A549 (cell line): ENCODE results near the gene TFAP2B. TPM values are rescaled to one million over a fixed set of nuclear protein-coding genes. Genes with fewer than 3 reads are reported as not detected.

Experiments used
- ATAC-seq, 2 experiments: fragments of 200-7000 bp in 1 of 2; fragments of >200 bp in 1 of 2; cut with Nextera tagmentation in 1 of 2; cut with Tn5 transposase in 1 of 2; 3 replicates each; pipeline versions ENCODE4 v1.8.0 to v1.9.1; 2018 to 2020; ENCODE audit warnings: mild to moderate bottlenecking in 1 of 2, moderate library complexity in 1 of 2
- CTCF ChIA-PET: fragments of 300-600 bp; sonication (Branson Sonifier 250); formaldehyde crosslinking; extraction: SDS; loops from one replicate; lab custom pipeline; 2021; ENCODE audit warnings: antibody characterized with exemption, inconsistent platforms; lab: Yijun Ruan, JAX
- POLR2A ChIA-PET: fragments of 350-600 bp; formaldehyde crosslinking; extraction: SDS; loops from one replicate; lab custom pipeline; 2021; ENCODE audit warnings: antibody characterized with exemption, inconsistent platforms; lab: Yijun Ruan, JAX
- DNase-seq, 2 experiments: peaks; one replicate each; pipeline versions ENCODE4 v3.0.0 to v3.0.0-alpha.2; 2011 to 2016; ENCODE audit warnings: low read depth in 1 of 2, low spot score in 1 of 2
- FAIRE-seq: peaks from 2 replicates; lab custom pipeline; 2011; peaks lifted over from hg19 to GRCh38; lab: Jason Lieb, UNC
- H3K27ac ChIP-seq, 2 experiments: fragments of >200 bp; sonication (Bioruptor Twin); formaldehyde crosslinking; 3 replicates each; pipeline ENCODE4 v1.5.1; 2016 to 2017
- H3K4me1 ChIP-seq: fragments of >200 bp; sonication (Bioruptor Twin); formaldehyde crosslinking; 3 replicates; pipeline ENCODE4 v1.6.1; 2016
- H3K4me2 ChIP-seq: fragments of >200 bp; sonication (Bioruptor Twin); formaldehyde crosslinking; 3 replicates; pipeline ENCODE4 v1.6.1; 2016
- H3K4me3 ChIP-seq: fragments of >200 bp; sonication (Bioruptor Twin); formaldehyde crosslinking; 3 replicates; pipeline ENCODE4 v1.5.1; 2016
- H3K9me3 ChIP-seq: fragments of >200 bp; sonication (Bioruptor Twin); formaldehyde crosslinking; 3 replicates; pipeline ENCODE4 v1.6.1; 2016
- CBX8 ChIP-seq: fragments of 200-600 bp; sonication (generic); IDR thresholded peaks from 2 replicates; pipeline ENCODE4 v1.6.1; 2016
- FOSB ChIP-seq: fragments of 250-450 bp; sonication (Bioruptor Pico); IDR thresholded peaks from 2 replicates; pipeline ENCODE4 v1.5.0; 2020; ENCODE audit warnings: mild to moderate bottlenecking, moderate library complexity
- FOSL2 ChIP-seq, 2 experiments: fragments of 450-650 bp in 1 of 2; fragments of >200 bp in 1 of 2; sonication (Bioruptor Twin) in 1 of 2; formaldehyde crosslinking; IDR thresholded peaks; 2 replicates each; pipeline versions ENCODE4 v1.5.0 to v1.6.1; 2016 to 2020; ENCODE audit warnings: mild to moderate bottlenecking in 1 of 2, moderate library complexity in 1 of 2
- FOXS1 ChIP-seq: fragments of 250-450 bp; sonication (Bioruptor Pico); IDR thresholded peaks from 2 replicates; pipeline ENCODE4 v1.5.0; 2020; ENCODE audit warnings: mild to moderate bottlenecking, moderate library complexity
- HEYL ChIP-seq: fragments of 250-450 bp; sonication (Bioruptor Pico); IDR thresholded peaks from 2 replicates; pipeline ENCODE4 v1.8.0; 2021; ENCODE audit warnings: mild to moderate bottlenecking, moderate library complexity
- HOXA7 ChIP-seq: fragments of 250-450 bp; sonication (Bioruptor Pico); IDR thresholded peaks from 2 replicates; pipeline ENCODE4 v1.5.0; 2020; ENCODE audit warnings: mild to moderate bottlenecking, moderate library complexity
- JUN ChIP-seq, 2 experiments: fragments of >200 bp; sonication (Bioruptor Twin); formaldehyde crosslinking; IDR thresholded peaks; 2 replicates in 1 of 2; 3 replicates in 1 of 2; pipeline ENCODE4 v1.6.1; 2016 to 2017
- MAFK ChIP-seq: fragments of 450-650 bp; IDR thresholded peaks from 2 replicates; pipeline ENCODE4 v1.6.1; 2014; ENCODE audit not compliant: partially characterized antibody
- NFE2L2 ChIP-seq: fragments of 150-350 bp; conservative IDR thresholded peaks from 2 replicates; pipeline ENCODE4 v1.6.1; 2014; ENCODE audit warnings: low read length
- POLR2A ChIP-seq: IDR thresholded peaks from 2 replicates; pipeline ENCODE4 v1.6.1; 2012; ENCODE audit warnings: mild to moderate bottlenecking, low read length
- RCOR1 ChIP-seq: fragments of 150-350 bp; IDR thresholded peaks from 2 replicates; pipeline ENCODE4 v1.6.1; 2014; ENCODE audit warnings: antibody characterized with exemption, low read length, low read depth
- SREBF2 ChIP-seq: fragments of 450-650 bp; IDR thresholded peaks from 2 replicates; pipeline ENCODE4 v1.6.1; 2014; ENCODE audit warnings: mild to moderate bottlenecking, moderate library complexity
- TFCP2L1 ChIP-seq: fragments of 250-450 bp; sonication (Bioruptor Pico); IDR thresholded peaks from 2 replicates; pipeline ENCODE4 v1.5.0; 2021; ENCODE audit warnings: mild to moderate bottlenecking
- ZC3H11A ChIP-seq: fragments of 450-650 bp; IDR thresholded peaks from 2 replicates; pipeline ENCODE4 v1.6.1; 2014; ENCODE audit warnings: antibody characterized with exemption, mild to moderate bottlenecking
- ZNF302 ChIP-seq: fragments of 250-450 bp; sonication (Bioruptor Pico); IDR thresholded peaks from 2 replicates; pipeline ENCODE4 v1.9.0; 2021; ENCODE audit warnings: inconsistent platforms, mild to moderate bottlenecking, moderate library complexity
- ZSCAN20 ChIP-seq: fragments of 250-450 bp; sonication (Bioruptor Pico); IDR thresholded peaks from 2 replicates; pipeline ENCODE4 v1.8.0; 2022; ENCODE audit warnings: mild to moderate bottlenecking, moderate library complexity
- WGBS: methylation state at CpG from one replicate; pipeline ENCODE4 v1.1.6; 2017; ENCODE audit errors: missing lambda C conversion rate; 5-methylcytosine and 5-hydroxymethylcytosine counted together
- polyA plus RNA-seq, 4 experiments: library from polyadenylated mRNA; depleted of rRNA in 3 of 4; stranded (reverse); fragments of >200 nt; fragmentation: RNase III in 1 of 4; extraction: RNeasy Plus Mini Kit Qiagen cat#74134 plus additional on column Dnase treatment in 1 of 4; gene quantifications; 2 replicates in 3 of 4; 3 replicates in 1 of 4; pipeline ENCODE4 v1.2.3, GENCODE V29; 2011 to 2017
- TF ChIP-seq, protein P1 (sequence below): fragments of 250-450 bp; sonication (Bioruptor Pico); IDR thresholded peaks from 2 replicates; pipeline ENCODE4 v1.5.0; 2021; ENCODE audit warnings: mild to moderate bottlenecking, moderate library complexity, borderline replicate concordance
- TF ChIP-seq, protein P2 (sequence below): fragments of 150-350 bp; IDR thresholded peaks from 2 replicates; pipeline ENCODE4 v1.6.1; 2014; ENCODE audit warnings: low read depth, mild to moderate bottlenecking, low read length
- TF ChIP-seq, protein P3 (sequence below): fragments of >200 bp; sonication (Bioruptor Twin); formaldehyde crosslinking; IDR thresholded peaks from 2 replicates; pipeline ENCODE4 v1.6.1; 2016
- TF ChIP-seq, protein P4 (sequence below): IDR thresholded peaks from 2 replicates; pipeline ENCODE4 v1.6.1; 2012
- TF ChIP-seq, protein P5 (sequence below): fragments of 200-600 bp; sonication (generic); IDR thresholded peaks from 2 replicates; pipeline ENCODE4 v1.6.1; 2016; ENCODE audit warnings: antibody characterized with exemption, mild to moderate bottlenecking, moderate library complexity
- TF ChIP-seq, protein P6 (sequence below): fragments of >200 bp; sonication (Bioruptor Twin); formaldehyde crosslinking; IDR thresholded peaks from 3 replicates; pipeline ENCODE4 v1.5.1; 2016

The TFAP2B gene
- polyA plus RNA-seq, 2 of the 4 experiments (the other 2 are of a cell fraction), result not detected

DNA sequence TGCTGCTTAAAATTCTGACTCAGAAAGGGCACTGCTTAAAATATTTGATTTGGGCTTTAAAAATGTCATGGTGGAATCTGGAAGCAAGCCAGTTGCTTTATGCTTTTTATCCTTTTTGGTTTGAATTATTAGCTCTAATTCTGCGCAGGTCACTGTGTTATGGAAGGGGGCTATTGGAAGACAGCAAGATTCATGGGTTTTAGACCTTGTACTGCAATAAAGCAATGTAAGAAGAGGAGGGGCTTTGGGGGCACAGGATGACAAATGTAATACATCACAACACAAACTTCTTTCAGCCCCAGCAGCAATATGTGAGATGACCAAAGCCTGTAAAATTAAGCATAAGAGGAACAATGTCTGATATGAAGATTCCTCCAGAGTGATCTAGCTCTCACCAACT lies 68.4 kb downstream of the TFAP2B start:
- 17% methylated on average over 1 of the region's 1 CpG for WGBS
- CTCF ChIA-PET, result interaction anchor here (0.8 kb wide), 1 partner anchor 26 kb away, joined by 3 read pairs; no protein-coding TSS in a partner anchor
- FAIRE-seq, result no peak

DNA sequence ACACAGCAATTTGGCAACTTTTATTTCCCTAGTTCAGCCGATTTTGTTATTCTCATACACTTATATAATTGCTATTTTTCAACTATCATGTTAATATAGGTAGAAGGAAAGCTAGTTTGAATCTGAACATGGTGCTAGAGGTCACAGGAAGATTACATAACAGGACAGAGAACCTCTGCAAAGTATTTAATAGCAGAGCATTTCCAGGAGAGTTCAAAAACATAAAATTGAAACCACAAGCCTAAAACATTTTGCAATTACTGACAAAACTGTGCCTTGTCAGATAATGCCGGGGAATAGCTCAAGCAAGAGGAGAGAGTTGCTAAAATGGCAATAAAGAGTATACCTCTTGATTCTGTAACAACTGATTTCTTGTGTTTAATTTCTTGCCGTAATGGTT lies 70.8 kb downstream of the TFAP2B start:
- TF ChIP-seq CBX8, result no peak
- TF ChIP-seq, protein P1, sequence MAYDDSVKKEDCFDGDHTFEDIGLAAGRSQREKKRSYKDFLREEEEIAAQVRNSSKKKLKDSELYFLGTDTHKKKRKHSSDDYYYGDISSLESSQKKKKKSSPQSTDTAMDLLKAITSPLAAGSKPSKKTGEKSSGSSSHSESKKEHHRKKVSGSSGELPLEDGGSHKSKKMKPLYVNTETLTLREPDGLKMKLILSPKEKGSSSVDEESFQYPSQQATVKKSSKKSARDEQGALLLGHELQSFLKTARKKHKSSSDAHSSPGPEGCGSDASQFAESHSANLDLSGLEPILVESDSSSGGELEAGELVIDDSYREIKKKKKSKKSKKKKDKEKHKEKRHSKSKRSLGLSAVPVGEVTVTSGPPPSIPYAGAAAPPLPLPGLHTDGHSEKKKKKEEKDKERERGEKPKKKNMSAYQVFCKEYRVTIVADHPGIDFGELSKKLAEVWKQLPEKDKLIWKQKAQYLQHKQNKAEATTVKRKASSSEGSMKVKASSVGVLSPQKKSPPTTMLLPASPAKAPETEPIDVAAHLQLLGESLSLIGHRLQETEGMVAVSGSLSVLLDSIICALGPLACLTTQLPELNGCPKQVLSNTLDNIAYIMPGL (CRISPR knock-in tag), result no peak
- TF ChIP-seq, protein P2, sequence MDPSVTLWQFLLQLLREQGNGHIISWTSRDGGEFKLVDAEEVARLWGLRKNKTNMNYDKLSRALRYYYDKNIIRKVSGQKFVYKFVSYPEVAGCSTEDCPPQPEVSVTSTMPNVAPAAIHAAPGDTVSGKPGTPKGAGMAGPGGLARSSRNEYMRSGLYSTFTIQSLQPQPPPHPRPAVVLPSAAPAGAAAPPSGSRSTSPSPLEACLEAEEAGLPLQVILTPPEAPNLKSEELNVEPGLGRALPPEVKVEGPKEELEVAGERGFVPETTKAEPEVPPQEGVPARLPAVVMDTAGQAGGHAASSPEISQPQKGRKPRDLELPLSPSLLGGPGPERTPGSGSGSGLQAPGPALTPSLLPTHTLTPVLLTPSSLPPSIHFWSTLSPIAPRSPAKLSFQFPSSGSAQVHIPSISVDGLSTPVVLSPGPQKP, result no peak
- no peak for TF ChIP-seq HEYL (CRISPR knock-in tag)
- TF ChIP-seq RCOR1, result no peak
- no peak for TF ChIP-seq ZC3H11A
- TF ChIP-seq HOXA7 (CRISPR knock-in tag), result no peak
- no peak for TF ChIP-seq ZSCAN20 (CRISPR knock-in tag)
- TF ChIP-seq SREBF2, result no peak
- no peak for TF ChIP-seq MAFK
- no peak for TF ChIP-seq FOSL2 (IDR thresholded peaks at IDR 0.05)
- TF ChIP-seq FOSL2 (CRISPR knock-in tag; IDR thresholded peaks at IDR 0.05), result no peak
- no peak for TF ChIP-seq JUN (IDR thresholded peaks at IDR 0.05)
- TF ChIP-seq FOXS1 (CRISPR knock-in tag), result no peak
- no peak overlapping the region for H3K27ac ChIP-seq
- ATAC-seq, result no peak
- POLR2A ChIA-PET, result no interaction called here
- H3K4me2 ChIP-seq, result no peak overlapping the region
- no peak overlapping the region for H3K4me3 ChIP-seq
- H3K9me3 ChIP-seq, result no peaks in the 10 kb centered on the region
- H3K4me1 ChIP-seq, result no peaks in the 10 kb centered on the region
- no peak for FAIRE-seq
- DNase-seq, result no peak
- 31% methylated on average over 3 of the region's 3 CpGs for WGBS
- CTCF ChIA-PET, result no interaction called here

More for the DNA sequence above, 68.4 kb downstream of the TFAP2B start:
- DNase-seq (no peak), ATAC-seq (no peak)
- Histone ChIP-seq H3K9me3 (no peaks in the 10 kb centered on the region), H3K4me2 (no peak overlapping the region), H3K4me1 (no peaks in the 10 kb centered on the region), H3K27ac (no peak overlapping the region), H3K4me3 (no peak overlapping the region)
- POLR2A ChIA-PET, result no interaction called here
- TF ChIP-seq, protein P3, sequence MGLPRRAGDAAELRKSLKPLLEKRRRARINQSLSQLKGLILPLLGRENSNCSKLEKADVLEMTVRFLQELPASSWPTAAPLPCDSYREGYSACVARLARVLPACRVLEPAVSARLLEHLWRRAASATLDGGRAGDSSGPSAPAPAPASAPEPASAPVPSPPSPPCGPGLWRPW, result no peak
- TF ChIP-seq ZNF302 (no peak), TFCP2L1 (no peak), HEYL (CRISPR knock-in tag) (no peak), FOSB (CRISPR knock-in tag) (no peak), POLR2A (no peak), NFE2L2 (no peak)
- TF ChIP-seq, protein P4, sequence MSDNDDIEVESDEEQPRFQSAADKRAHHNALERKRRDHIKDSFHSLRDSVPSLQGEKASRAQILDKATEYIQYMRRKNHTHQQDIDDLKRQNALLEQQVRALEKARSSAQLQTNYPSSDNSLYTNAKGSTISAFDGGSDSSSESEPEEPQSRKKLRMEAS, result no peak
- TF ChIP-seq, protein P5, sequence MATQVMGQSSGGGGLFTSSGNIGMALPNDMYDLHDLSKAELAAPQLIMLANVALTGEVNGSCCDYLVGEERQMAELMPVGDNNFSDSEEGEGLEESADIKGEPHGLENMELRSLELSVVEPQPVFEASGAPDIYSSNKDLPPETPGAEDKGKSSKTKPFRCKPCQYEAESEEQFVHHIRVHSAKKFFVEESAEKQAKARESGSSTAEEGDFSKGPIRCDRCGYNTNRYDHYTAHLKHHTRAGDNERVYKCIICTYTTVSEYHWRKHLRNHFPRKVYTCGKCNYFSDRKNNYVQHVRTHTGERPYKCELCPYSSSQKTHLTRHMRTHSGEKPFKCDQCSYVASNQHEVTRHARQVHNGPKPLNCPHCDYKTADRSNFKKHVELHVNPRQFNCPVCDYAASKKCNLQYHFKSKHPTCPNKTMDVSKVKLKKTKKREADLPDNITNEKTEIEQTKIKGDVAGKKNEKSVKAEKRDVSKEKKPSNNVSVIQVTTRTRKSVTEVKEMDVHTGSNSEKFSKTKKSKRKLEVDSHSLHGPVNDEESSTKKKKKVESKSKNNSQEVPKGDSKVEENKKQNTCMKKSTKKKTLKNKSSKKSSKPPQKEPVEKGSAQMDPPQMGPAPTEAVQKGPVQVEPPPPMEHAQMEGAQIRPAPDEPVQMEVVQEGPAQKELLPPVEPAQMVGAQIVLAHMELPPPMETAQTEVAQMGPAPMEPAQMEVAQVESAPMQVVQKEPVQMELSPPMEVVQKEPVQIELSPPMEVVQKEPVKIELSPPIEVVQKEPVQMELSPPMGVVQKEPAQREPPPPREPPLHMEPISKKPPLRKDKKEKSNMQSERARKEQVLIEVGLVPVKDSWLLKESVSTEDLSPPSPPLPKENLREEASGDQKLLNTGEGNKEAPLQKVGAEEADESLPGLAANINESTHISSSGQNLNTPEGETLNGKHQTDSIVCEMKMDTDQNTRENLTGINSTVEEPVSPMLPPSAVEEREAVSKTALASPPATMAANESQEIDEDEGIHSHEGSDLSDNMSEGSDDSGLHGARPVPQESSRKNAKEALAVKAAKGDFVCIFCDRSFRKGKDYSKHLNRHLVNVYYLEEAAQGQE, result no peak
- TF ChIP-seq, protein P6, sequence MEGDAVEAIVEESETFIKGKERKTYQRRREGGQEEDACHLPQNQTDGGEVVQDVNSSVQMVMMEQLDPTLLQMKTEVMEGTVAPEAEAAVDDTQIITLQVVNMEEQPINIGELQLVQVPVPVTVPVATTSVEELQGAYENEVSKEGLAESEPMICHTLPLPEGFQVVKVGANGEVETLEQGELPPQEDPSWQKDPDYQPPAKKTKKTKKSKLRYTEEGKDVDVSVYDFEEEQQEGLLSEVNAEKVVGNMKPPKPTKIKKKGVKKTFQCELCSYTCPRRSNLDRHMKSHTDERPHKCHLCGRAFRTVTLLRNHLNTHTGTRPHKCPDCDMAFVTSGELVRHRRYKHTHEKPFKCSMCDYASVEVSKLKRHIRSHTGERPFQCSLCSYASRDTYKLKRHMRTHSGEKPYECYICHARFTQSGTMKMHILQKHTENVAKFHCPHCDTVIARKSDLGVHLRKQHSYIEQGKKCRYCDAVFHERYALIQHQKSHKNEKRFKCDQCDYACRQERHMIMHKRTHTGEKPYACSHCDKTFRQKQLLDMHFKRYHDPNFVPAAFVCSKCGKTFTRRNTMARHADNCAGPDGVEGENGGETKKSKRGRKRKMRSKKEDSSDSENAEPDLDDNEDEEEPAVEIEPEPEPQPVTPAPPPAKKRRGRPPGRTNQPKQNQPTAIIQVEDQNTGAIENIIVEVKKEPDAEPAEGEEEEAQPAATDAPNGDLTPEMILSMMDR, result no peak
